Measurements from ENCODE around the gene ZNF101.

GRCh38 chr19:19711934-19712828, 43.5 kb downstream of the ZNF101 start:
- TF ChIP-seq CTCF (IDR thresholded peaks at IDR 0.05; ENCODE audit: insufficient read depth, low read length) (no peak), GABPA (IDR thresholded peaks at IDR 0.05; ENCODE audit: low read depth) (no peak), POLR2AphosphoS5 (IDR thresholded peaks at IDR 0.05; ENCODE audit: low read depth) (no peak)

All from HL-60 (cell line).